ENCODE measurements around the gene APBB2.

- TF ChIP-seq CTCF (IDR thresholded peaks at IDR 0.05): no peak
- no peak for TF ChIP-seq POLR2A (IDR thresholded peaks at IDR 0.05; ENCODE audit: low read depth)
- TF ChIP-seq EP300 (IDR thresholded peaks at IDR 0.05): no peak
Observed at GRCh38 chr4:40918330-40918729, 296.0 kb downstream of the APBB2 start.

Data from esophagus muscularis mucosa (tissue), 4 donors.